ENCODE measurements around the gene ILKAP. TPM values are rescaled to one million over a fixed set of nuclear protein-coding genes. Genes with fewer than 3 reads are reported as not detected.

ILKAP gene
- total and polyA plus RNA-seq, 2 of the 4 experiments (the other 2 are of a cell fraction) = 13.3 to 44.2 TPM

- dilution Hi-C loops (cut with HindIII; ENCODE audit: low sequenced_read_pairs, unreplicated experiment) (no loop called here), intact Hi-C loops (cut with micrococcal nuclease) (no loop called here), in situ Hi-C loops (cut with MboI; ENCODE audit: low sequenced_read_pairs) (no loop called here)
- ChIA-PET POLR2A (ENCODE audit: unreplicated experiment) (no interaction called here), CTCF (no interaction called here)
- H2AFZ ChIP-seq (replicated peaks; ENCODE audit: low read length, poor library complexity) = peak overlapping the region; percentile 43
- H2AK5ac ChIP-seq (ENCODE audit: low read depth, low read length) = no peak overlapping the region
- H3K4me2 ChIP-seq (ENCODE audit: low read depth, low read length) = no peak overlapping the region
- ATAC-seq (ENCODE audit: low read depth) (no peak), DNase-seq (no peak)
- H3K9ac ChIP-seq (ENCODE audit: low read depth, low read length) = no peak overlapping the region
- 0 out of 2 replicates have a peak, but pooled peaks cover 15% of the 10 kb centered on the region for H3K9me1 ChIP-seq (ENCODE audit: insufficient read depth, low read length)
- H2BK120ac ChIP-seq (ENCODE audit: low read depth, low read length) = no peak overlapping the region
- no peak overlapping the region for H3K14ac ChIP-seq (replicated peaks; ENCODE audit: low read depth, low read length)
- no peak overlapping the region for H4K91ac ChIP-seq (ENCODE audit: insufficient read depth, low read depth, low read length)
- BruUV-seq (replicated peaks) = no TSS peak
- H3K23ac ChIP-seq (ENCODE audit: low read depth, low read length) = no peak overlapping the region
- H4K20me1 ChIP-seq (ENCODE audit: insufficient read depth, low read length) = no peaks in the 10 kb centered on the region
- no peaks in the 10 kb centered on the region for H3K9me3 ChIP-seq (ENCODE audit: control insufficient read depth, insufficient read depth, low read length)
- WGBS, 2 experiments (ENCODE audit: extremely low coverage in 2 of 2, insufficient read length in 1 of 2) = no CpG with 5 or more reads among the region's 7 CpGs
- H2BK15ac ChIP-seq (ENCODE audit: low read depth, low read length) = no peak overlapping the region
- H4K8ac ChIP-seq (ENCODE audit: low read depth in 2 of 2, low read length in 2 of 2) = no peak overlapping the region
- H2AK9ac ChIP-seq (replicated peaks; ENCODE audit: low read depth, low read length, poor library complexity) = no peak overlapping the region
- no peak overlapping the region for H3K27ac ChIP-seq (ENCODE audit: insufficient read depth, low read length)
- H3K27me3 ChIP-seq (ENCODE audit: control insufficient read depth, insufficient read depth, low read length) = no peaks in the 10 kb centered on the region
- no peak overlapping the region for H4K5ac ChIP-seq (ENCODE audit: low read depth, low read length)
- H3K4me1 ChIP-seq (ENCODE audit: control insufficient read depth, insufficient read depth, low read length) = peaks cover 23% of the 10 kb centered on the region
- H3K36me3 ChIP-seq (ENCODE audit: control insufficient read depth, insufficient read depth, low read length) = no peaks in the 10 kb centered on the region
- H2BK20ac ChIP-seq (ENCODE audit: low read depth, low read length) = no peak overlapping the region
- no peak overlapping the region for H3K56ac ChIP-seq (ENCODE audit: extremely low read depth, insufficient read depth, low read length)
- no peak overlapping the region for H3K4me3 ChIP-seq (ENCODE audit: insufficient read depth, low read depth, low read length)
- TF ChIP-seq MAZ (IDR thresholded peaks at IDR 0.05; ENCODE audit: borderline replicate concordance, low read depth, low read length) (no peak), FOS (IDR thresholded peaks at IDR 0.05; ENCODE audit: low read depth, low read length) (no peak), CEBPB (IDR thresholded peaks at IDR 0.05; ENCODE audit: low read depth, low read length) (no peak)
- H3K18ac ChIP-seq (ENCODE audit: low read depth, low read length) = no peak overlapping the region
- no peak overlapping the region for H3K4ac ChIP-seq (ENCODE audit: low read depth, low read length)
- H2BK5ac ChIP-seq (ENCODE audit: low read depth, low read length, poor library complexity, severe bottlenecking) = no peak overlapping the region
- H3K79me1 ChIP-seq (ENCODE audit: low read depth in 1 of 2, low read length in 2 of 2) = no peaks in the 10 kb centered on the region
Observed at GRCh38 chr2:238140040-238140439, 63.5 kb downstream of the ILKAP start.
